GM18517 (cell line): ENCODE measurements around the gene RAD54L.
A peak's percentile ranks its signal among the peaks of the same experiment; 100 is the strongest.
"Not testable (repeated sequence)": the region's sequence is repeated elsewhere in the genome, so short reads cannot be mapped to it uniquely, and the experiment has no call there.

ENCODE experiments used
- ATAC-seq: cut with Tn5 transposase; IDR thresholded peaks from one replicate; pipeline ENCODE4 v1.9.1; 2021; ENCODE audit warnings: mild to moderate bottlenecking, moderate library complexity; ENCODE audit not compliant: unreplicated experiment

RAD54L gene

DNA sequence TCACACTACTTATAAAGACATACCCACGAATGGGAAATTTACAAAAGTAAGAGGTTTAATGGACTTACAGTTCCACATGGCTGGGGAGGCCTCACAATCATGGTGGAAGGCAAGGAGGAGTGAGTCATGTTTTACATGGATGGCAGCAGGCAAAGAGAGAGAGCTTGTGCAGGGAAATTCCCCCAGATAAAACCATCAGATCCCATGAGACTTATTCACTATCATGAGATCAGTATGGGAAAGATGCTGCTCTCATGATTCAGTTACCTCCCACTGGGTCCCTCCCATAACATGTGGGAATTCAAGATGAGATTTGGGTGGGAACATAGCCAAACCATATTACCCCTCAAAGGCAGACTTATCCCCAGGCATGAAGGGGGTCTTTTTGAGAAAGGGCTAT, 8.7 kb upstream of the RAD54L start:
- not testable (repeated sequence) for ATAC-seq

DNA sequence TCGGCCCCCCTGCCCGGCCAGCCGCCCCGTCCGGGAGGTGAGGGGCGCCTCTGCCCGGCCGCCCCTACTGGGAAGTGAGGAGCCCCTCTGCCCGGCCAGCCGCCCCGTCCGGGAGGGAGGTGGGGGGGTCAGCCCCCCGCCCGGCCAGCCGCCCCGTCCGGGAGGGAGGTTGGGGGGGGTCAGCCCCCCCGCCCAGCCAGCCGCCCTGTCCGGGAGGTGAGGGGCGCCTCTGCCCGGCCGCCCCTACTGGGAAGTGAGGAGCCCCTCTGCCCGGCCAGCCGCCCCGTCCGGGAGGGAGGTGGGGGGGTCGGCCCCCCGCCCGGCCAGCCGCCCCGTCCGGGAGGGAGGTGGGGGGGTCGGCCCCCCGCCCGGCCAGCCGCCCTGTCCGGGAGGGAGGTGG, 5.8 kb upstream of the RAD54L start:
- ATAC-seq: not testable (repeated sequence)

DNA sequence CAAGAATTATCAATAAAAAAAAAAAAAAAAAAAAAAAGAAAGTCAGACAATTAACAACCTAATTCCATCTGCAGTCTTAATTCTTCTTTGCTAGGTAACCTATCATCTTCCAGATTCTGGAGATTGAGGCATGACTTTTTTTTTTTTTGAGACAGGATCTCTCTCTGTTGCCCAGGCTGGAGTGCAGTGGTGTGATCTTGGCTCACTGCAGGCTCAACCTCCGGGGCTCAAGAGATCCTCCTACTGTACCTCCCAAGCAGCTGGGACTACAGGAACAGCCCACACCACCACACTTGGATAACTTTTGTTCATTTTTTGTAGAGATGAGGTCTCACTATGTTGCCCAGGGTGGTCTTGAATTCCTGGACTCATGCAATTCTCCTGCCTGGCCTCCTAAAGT, 4.6 kb upstream of the RAD54L start:
- no peak for ATAC-seq

DNA sequence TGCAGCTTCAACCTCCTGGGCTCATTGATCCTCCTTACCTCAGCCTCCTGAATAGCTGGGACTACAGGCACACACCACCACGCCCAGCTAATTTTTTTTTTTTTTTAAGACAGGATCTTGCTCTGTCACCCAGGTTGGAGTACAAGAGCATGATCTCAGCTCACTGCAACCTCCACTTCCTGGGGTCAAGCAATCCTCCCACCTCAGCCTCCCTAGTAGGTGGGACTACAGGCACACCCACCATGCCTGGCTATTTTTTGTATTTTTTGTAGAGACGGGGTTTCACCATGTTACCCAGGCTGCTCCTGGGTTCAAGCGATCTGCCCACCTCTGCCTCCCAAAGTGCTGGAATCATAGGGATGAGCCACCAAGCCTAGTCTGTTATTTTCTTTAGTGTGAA, 3.7 kb upstream of the RAD54L start:
- not testable (repeated sequence) for ATAC-seq

DNA sequence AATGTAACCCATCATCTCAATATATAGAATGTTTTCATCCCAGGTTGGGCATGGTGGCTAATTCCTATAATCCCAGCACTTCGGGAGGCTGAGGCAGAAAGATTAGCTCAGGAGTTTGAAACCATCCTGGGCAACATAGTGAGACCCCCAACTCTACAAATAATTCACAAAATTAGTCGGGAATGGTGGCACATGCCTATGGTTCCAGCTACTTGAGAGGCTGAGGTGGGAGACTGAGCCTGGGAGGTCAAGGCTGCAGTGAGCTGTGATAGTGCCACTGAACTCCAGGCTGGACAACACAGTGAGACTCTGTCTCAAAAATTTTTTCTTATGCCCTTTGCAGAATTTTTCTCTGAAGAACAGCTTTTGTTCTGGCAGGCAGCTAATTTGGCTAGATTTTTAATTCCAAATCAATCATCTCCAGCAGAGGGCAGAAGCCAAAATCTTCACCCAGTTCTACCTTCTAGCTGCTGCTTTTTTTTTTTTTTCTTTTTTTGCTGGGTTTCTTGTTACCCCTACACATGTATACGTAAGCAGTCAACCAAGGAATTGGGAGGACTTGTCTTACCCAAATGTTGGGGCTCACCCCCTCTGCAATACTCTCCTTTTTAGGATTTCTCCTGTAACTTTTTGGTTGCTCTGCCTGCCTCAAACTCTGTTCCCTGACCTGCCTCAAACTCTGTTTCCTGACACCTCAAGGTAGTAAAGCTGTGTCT, 2.7 kb upstream of the RAD54L start:
- ATAC-seq: no peak

DNA sequence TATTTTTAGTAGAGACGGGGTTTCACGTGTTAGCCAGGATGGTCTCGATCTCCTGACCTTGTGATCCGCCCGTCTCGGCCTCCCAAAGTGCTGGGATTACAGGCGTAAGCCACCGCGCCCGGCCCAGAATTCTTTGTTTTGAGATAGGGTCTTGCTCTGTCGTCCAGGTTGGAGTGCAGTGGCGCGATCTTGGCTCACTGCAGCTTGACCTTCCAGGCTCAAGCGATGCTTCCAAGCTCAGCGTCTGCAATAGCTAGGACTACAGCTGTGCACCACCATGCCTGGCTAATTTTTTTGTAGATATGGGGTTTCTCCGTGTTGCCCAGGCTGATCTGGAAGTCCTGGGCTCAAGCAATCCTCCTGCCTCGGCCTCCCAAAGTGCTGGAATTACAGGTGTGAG, 1.4 kb upstream of the RAD54L start:
- not testable (repeated sequence) for ATAC-seq

DNA sequence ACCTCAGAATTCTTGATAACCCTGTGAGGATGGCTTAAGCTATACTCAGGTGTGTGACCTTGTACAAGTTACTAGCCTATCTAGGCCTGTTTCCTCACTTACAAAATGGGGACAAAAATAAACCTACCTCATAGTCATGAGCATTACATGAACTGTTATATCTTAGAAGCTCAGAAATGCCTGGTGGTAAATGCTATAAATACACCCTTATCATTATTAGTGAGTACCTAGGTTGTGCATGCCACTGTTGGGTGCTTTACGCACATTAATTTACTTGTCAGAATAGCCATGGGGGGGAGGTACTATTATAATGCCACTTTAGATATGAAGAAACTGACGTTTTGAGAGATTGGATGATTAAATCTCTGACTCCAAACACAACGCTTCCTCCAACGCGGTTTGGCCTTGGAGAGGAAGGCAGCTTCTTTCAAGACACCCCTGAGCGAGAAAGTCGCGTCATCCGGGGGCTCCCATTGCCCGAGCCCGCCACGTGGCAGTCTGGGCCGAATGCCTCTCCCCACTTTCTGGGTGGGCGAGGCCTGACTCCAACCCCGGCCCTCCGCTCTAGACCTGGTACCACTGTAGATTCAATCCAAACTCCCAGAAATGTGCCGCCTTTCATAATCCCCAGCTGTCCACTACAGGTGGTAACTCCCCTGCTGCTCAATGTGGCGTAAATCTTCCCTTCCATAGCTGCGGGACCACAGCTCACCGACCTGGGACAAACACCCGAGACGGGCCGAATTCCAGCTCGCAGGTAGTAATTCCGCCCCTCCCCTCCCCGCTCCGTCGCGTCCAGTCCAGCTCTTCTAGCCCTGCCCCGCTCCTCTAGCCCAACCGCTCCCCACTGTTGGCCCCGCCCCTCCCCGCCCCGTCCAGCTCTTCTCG, 771 bp upstream of the RAD54L start:
- ATAC-seq: peak; percentile 29

DNA sequence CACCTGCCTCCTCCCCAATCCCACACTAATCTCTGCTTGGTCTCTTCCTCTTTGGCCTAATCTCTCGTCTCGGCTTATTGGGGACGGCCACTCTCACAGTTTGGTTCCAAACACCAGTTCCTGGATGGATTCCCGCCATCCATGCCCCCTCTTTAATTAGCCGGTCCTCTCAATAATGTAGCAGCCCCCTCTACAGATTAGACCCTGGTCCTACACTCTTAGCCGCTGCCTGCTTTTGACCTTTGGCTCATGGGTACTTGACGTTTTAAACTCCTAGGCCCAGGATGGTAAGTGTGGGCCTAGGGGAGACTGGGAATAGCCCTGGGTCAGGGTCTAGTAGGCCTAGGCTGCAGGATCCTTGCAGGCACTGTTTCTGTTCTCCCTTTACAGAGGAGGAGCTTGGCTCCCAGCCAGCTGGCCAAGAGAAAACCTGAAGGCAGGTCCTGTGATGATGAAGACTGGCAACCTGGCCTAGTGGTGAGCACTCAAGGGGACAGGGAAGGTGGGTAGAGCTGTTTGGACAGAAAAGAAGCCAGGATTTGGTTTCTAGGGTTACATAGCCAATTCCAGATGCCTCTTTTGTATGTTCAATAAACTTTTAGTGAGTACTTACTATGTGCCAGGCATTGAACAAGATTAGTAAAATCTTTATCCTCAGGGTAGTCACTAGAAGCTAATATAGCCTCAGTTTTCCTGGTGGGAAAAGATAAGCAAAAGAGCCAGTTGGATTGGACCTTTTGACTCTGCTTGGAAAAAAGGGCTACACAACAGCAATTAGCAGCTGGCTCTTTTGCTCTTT, 758 bp downstream of the RAD54L start:
- peak; percentile 9 for ATAC-seq

DNA sequence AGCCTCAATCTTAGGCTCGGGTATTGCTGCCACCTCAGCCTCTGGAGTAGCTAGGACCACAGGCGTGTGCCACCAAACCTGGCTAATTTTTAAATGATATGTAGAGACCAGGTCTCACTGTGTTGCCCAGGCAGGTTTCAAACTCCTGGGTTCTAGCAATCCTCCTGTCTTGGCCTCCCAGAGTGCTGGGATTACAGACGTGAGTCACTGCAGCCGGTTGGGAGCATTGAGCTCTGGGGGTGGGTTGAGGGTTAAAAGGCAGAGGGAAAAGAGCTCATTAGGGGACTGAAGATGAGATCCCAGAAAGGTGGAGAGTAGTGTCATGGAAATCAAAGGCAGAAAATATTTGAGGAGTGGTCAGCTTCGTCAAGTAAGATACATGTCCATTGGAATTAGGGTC, 7.1 kb downstream of the RAD54L start:
- no peak for ATAC-seq

DNA sequence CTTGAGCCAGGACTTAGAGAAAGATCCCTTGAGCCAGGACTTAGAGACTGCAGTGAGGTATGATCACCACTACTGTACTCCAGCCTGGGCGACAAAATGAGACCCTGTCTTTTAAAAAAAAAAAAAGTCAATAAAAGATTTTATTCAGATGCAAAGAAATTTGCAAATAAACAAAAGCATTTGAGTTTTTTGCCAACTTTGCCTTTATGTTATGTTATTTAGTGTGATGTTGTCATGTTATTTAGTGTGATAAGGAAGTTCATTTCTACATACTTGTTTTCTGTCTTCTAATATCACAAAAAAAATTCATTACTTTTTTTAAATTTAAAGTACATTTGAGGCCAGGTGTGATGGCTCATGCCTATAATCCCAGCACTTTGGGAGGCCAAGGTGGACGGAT, 9.0 kb downstream of the RAD54L start:
- no peak for ATAC-seq

DNA sequence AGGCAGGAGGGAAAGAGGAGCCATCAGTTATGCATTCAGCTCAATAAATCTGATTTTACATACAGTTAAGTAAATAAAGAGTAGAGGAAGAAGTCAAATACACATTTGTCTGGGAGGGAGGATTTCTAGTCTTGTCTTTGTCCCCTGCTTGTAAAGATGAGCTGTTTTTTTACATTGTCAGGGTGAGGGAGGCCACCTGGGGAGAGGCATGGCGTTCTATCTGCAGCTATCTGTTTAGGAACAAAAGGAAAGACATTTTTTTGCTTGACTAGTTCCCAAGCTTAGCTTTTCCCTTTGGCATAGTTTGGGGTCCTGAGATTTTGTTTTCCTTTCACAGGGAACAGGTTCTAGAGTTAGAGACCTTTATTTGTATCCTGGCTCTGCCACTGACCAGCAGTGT, 14.9 kb downstream of the RAD54L start:
- ATAC-seq: no peak

DNA sequence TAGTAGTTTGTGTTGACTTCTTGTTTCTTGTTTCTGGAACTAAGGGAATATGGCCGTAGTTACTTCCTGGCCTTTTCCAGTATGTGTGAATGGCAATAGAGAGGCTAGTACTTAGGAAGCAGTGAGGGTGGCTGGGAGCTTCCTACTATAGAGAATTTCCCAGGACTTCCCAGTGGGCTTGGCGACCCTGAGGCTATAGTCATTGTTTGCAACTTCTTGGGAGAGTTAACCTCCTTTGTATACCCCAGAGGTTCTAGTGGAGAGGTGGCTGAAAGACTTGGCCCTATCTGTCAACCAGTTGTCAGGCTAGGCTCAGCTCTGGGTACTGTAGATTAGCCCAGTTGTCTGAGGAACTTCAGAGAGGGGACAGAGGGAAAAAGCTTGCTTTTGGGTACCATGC, 15.6 kb downstream of the RAD54L start:
- ATAC-seq: no peak

DNA sequence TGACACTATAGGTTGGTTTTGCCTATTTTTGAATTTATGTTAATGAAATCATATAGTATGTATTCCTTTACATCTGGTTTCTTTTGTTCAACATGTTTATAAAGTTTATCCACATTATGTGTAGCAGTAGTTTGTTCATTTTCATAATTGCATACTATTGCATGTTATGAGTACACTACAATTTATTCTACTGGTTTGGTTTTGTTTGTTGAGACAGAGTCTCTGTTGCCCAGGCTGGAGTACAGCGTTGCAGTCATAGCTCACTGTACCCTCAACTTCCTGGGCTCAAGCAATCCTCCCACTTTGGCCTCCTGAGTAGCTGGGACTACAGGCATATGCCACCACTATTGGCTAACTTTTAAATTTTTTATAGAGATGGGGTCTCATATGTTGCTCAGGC, 21.0 kb downstream of the RAD54L start:
- ATAC-seq: no peak

DNA sequence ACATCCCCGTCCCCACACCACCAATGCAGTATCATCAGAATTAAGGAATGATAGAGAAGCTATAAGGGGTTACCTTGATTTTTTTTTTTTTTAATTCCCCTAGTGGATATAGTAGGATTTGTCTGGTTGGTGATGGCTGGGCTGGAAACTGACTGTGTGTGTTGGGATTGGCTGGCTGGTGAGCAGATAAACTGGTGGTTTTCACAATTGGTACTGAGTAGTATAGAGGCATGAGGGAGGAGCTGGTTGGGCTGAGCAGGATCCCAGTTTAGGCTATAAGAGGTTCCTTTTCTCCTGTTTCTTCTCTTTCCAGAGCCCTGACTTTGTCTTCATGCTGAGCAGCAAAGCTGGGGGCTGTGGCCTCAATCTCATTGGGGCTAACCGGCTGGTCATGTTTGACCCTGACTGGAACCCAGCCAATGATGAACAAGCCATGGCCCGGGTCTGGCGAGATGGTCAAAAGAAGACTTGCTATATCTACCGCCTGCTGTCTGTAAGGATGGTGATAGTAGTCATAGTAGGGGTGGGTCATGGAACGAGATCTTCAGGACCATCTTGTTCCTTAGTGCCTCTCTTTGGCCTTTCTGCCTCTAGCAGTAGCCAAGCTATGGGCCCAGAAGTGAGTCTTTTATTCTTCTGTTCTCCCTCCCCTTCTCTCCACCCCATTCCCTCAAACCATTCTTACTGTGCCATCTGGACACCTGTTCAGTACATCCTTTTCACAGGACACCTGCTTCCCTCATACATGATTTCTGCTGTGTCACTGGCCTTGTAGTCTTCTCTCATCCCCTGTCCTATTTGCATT, 26.9 kb downstream of the RAD54L start:
- no peak for ATAC-seq

DNA sequence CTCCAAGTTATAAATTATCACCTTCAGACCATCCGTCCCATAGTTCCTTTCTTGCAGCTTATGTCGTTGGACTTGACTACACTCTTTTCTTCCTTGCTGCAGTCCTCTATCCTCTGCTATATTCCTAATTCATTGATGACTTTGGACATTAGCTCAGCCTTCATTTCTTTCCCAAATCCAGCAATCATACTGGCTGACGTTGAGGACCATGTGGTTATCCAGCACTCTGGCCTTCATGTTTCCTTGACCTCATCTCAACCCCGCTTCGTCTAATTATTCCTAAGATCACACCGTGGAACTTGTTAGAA, 27.4 kb downstream of the RAD54L start:
- no peak for ATAC-seq

DNA sequence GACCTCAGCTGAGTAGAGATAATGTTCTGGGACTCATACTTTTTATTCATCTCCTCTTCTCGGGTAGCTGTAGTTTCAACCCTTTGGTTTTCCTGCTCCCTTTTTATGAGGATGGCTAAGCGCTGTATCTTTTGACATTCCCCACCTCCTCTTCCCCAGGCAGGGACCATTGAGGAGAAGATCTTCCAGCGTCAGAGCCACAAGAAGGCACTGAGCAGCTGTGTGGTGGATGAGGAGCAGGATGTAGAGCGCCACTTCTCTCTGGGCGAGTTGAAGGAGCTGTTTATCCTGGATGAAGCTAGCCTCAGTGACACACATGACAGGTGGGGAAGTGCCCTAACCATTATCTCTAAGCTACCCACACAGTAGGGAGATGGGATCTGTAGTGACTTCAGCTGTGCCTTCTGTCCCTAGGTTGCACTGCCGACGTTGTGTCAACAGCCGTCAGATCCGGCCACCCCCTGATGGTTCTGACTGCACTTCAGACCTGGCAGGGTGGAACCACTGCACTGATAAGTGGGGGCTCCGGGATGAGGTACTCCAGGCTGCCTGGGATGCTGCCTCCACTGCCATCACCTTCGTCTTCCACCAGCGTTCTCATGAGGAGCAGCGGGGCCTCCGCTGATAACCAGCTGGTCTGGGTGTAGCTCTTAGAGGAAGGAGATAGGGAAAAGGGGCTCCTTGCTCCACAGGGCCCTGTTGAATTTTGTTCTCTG, 30.3 kb downstream of the RAD54L start:
- ATAC-seq: no peak

DNA sequence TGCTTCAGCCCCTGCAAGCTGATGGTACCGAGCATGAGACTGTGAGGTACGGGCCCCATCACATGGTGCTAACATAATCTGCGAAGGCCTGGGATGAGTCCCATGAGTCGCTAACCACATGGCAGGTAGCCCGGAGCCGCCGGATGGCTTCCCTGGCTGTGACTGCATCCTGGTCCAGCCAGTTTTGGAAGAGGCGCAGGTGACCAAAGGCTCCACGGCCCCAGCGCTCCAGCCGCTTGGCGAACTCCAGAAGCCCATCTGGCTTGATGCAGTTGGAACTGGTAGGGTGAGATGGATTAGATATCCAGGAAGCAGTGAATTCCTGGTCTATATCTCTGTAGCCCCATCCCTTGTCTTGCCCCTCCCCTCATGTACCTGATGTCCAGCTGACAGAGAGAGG, 31.2 kb downstream of the RAD54L start:
- ATAC-seq: no peak

DNA sequence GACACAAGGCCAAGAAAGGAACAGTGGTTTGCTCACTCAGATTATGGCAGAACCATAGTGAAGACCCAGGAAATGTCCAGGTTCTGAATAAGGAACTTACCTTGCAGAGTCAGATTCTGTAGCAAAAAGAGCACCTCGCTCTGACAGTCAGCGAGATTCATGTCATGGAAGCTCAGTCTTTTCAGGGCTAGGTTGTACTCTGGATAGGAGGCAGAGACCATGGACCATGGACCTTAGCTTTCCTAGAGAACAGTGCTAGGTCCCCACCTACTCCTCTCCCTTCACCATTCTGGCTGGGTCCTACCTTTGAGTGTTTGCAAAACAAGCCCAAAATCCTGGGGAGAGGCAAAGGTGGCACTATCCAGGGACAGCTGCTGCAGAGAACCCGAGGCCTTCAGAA, 32.5 kb downstream of the RAD54L start:
- no peak for ATAC-seq

DNA sequence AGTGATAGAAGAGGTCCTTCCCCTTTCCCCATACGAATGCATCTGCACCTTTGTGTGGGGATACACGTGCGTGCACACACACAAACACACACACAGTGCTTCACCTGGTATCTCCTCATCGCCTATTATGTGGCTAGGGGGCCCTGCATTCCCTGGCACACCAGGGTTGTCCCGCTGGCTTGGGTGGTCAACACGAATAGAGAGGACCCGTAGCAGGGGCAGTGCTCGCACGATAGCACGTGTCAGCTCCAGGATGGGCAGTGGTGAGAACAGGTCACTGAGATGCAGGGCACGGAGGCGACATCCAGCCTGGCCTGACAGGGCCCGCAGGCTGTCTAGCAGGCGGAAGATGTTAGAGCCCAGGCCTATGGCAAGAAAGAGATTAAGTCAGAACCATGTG, 33.5 kb downstream of the RAD54L start:
- no peak for ATAC-seq

DNA sequence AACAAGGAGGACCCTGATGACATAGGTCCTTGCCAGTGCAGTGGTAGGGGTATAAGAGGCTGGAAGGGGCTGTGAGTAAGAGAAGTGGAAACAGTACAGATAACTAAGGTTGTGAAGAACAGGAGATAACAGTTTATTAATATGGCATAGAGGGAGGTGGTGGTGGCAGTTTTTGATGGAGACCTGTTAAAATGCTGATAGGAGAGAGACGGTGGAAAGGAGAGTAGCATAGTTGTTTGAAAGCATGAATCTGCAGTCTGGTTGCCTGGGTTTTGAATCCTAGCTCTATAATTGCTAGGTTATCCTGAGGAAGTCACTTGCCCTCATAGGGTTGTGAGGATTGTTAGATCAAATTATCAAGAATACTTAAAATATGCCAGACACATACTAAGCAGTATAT, 36.5 kb downstream of the RAD54L start:
- ATAC-seq: no peak
